OCI-LY7 (cell line): ENCODE measurements around the gene TMEM242.

Experiments used
- EZH2phosphoT487 ChIP-seq: fragments of 200-600 bp; sonication (generic); IDR thresholded peaks from 2 replicates; pipeline ENCODE4 v1.6.1; 2018; ENCODE audit warnings: low read depth, borderline replicate concordance, mild to moderate bottlenecking, mixed run types, antibody characterized with exemption, low read length, moderate library complexity, mixed read lengths
- TF ChIP-seq, protein P1 (sequence below): fragments of 200-600 bp; sonication (generic); conservative IDR thresholded peaks from 2 replicates; pipeline ENCODE4 v1.5.1; 2014; ENCODE audit warnings: mild to moderate bottlenecking, antibody characterized with exemption, low read length, moderate library complexity, mixed read lengths

- TF ChIP-seq, protein P1, sequence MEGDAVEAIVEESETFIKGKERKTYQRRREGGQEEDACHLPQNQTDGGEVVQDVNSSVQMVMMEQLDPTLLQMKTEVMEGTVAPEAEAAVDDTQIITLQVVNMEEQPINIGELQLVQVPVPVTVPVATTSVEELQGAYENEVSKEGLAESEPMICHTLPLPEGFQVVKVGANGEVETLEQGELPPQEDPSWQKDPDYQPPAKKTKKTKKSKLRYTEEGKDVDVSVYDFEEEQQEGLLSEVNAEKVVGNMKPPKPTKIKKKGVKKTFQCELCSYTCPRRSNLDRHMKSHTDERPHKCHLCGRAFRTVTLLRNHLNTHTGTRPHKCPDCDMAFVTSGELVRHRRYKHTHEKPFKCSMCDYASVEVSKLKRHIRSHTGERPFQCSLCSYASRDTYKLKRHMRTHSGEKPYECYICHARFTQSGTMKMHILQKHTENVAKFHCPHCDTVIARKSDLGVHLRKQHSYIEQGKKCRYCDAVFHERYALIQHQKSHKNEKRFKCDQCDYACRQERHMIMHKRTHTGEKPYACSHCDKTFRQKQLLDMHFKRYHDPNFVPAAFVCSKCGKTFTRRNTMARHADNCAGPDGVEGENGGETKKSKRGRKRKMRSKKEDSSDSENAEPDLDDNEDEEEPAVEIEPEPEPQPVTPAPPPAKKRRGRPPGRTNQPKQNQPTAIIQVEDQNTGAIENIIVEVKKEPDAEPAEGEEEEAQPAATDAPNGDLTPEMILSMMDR, result peak; percentile 100
- TF ChIP-seq EZH2phosphoT487, result no peak
Observed at GRCh38 chr6:157314705-157315321, 8.5 kb downstream of the TMEM242 start.
